WTC11 (cell line): Measurements from ENCODE around the gene CELF4. TPM values are rescaled to one million over a fixed set of nuclear protein-coding genes. Genes with fewer than 3 reads are reported as not detected.

ENCODE experiments used
- ATAC-seq: fragments of 200-7000 bp; cut with Tn5 transposase; 2 replicates; pipeline ENCODE4 v1.10.0; 2021; ENCODE audit warnings: mild to moderate bottlenecking, moderate library complexity
- CTCF ChIA-PET: fragments of 300-600 bp; sonication (Branson Sonifier 250); formaldehyde crosslinking; loops from one replicate; lab custom pipeline; 2021; ENCODE audit warnings: antibody characterized with exemption; lab: Charles Lee
- POLR2A ChIA-PET: fragments of 350-600 bp; sonication (Branson Sonifier 250); formaldehyde crosslinking; loops from one replicate; lab custom pipeline; 2021; ENCODE audit warnings: antibody characterized with exemption; lab: Charles Lee
- DNase-seq: peaks from one replicate; pipeline ENCODE4 v3.0.0; 2021; ENCODE audit warnings: low spot score
- H3K27ac Mint-ChIP-seq: 2 replicates; pipeline ENCODE4 v1.8.0; 2021; ENCODE audit warnings: mixed read lengths
- H3K27me3 Mint-ChIP-seq: 2 replicates; pipeline ENCODE4 v1.8.0; 2021; ENCODE audit warnings: low read depth, mild to moderate bottlenecking, moderate library complexity, mixed read lengths
- H3K36me3 Mint-ChIP-seq: 2 replicates; pipeline ENCODE4 v1.8.0; 2021; ENCODE audit warnings: mixed read lengths
- H3K4me1 Mint-ChIP-seq: 2 replicates; pipeline ENCODE4 v1.8.0; 2022; ENCODE audit warnings: mixed read lengths
- H3K4me3 Mint-ChIP-seq: 2 replicates; pipeline ENCODE4 v1.8.0; 2021; ENCODE audit warnings: mild to moderate bottlenecking, moderate library complexity, mixed read lengths
- H3K9me3 Mint-ChIP-seq: 2 replicates; pipeline ENCODE4 v1.8.0; 2021; ENCODE audit warnings: mixed read lengths
- ATF1 ChIP-seq: sonication (generic); formaldehyde crosslinking; IDR thresholded peaks from 2 replicates; pipeline ENCODE4 v1.8.1; 2023; ENCODE audit warnings: mild to moderate bottlenecking, moderate library complexity, missing genetic modification reagents
- CDX4 ChIP-seq: fragments of 250-450 bp; sonication (Bioruptor Pico); IDR thresholded peaks from 2 replicates; pipeline ENCODE4 v1.9.0; 2021; ENCODE audit warnings: moderate library complexity, mild to moderate bottlenecking, inconsistent platforms, borderline replicate concordance
- CREB1 ChIP-seq: sonication (generic); formaldehyde crosslinking; IDR thresholded peaks from 2 replicates; pipeline ENCODE4 v1.8.0; 2023; ENCODE audit warnings: mild to moderate bottlenecking, missing genetic modification reagents
- ESRRA ChIP-seq: sonication (generic); formaldehyde crosslinking; IDR thresholded peaks from 2 replicates; pipeline ENCODE4 v1.8.1; 2022; ENCODE audit warnings: mild to moderate bottlenecking, missing genetic modification reagents, borderline replicate concordance
- FOXK1 ChIP-seq: sonication (generic); formaldehyde crosslinking; IDR thresholded peaks from 2 replicates; pipeline ENCODE4 v1.8.0; 2022; ENCODE audit warnings: mild to moderate bottlenecking, moderate library complexity, missing genetic modification reagents
- FOXP4 ChIP-seq: sonication (generic); formaldehyde crosslinking; IDR thresholded peaks from 2 replicates; pipeline ENCODE4 v1.8.0; 2022; ENCODE audit warnings: mild to moderate bottlenecking, missing genetic modification reagents
- ZNF219 ChIP-seq: sonication (generic); formaldehyde crosslinking; IDR thresholded peaks from 2 replicates; pipeline ENCODE4 v1.8.0; 2023; ENCODE audit warnings: missing genetic modification reagents, mild to moderate bottlenecking, borderline replicate concordance
- ZNF423 ChIP-seq: fragments of 250-450 bp; sonication (Bioruptor Pico); IDR thresholded peaks from 2 replicates; pipeline ENCODE4 v2.1.2; 2022; ENCODE audit warnings: mild to moderate bottlenecking, moderate library complexity
- ZNF425 ChIP-seq: fragments of 250-450 bp; sonication (Bioruptor Pico); conservative IDR thresholded peaks from 2 replicates; pipeline ENCODE4 v1.9.0; 2021; ENCODE audit warnings: mild to moderate bottlenecking
- total RNA-seq: library from RNA; stranded (reverse); gene quantifications from 3 replicates; pipeline ENCODE4 v1.2.3, GENCODE V29; 2021
- TF ChIP-seq, protein P1 (sequence below): sonication (generic); formaldehyde crosslinking; IDR thresholded peaks from 2 replicates; pipeline ENCODE4 v1.8.1; 2023; ENCODE audit warnings: mild to moderate bottlenecking, moderate library complexity, missing genetic modification reagents
- TF ChIP-seq, protein P2 (sequence below): fragments of 200-600 bp; IDR thresholded peaks from 2 replicates; pipeline ENCODE4 v1.8.0; 2022; ENCODE audit warnings: antibody characterized with exemption
- TF ChIP-seq, protein P3 (sequence below): sonication (generic); formaldehyde crosslinking; IDR thresholded peaks from 2 replicates; pipeline ENCODE4 v1.8.1; 2023; ENCODE audit warnings: mild to moderate bottlenecking, missing genetic modification reagents, moderate library complexity
- TF ChIP-seq, protein P4 (sequence below): sonication (generic); formaldehyde crosslinking; IDR thresholded peaks from 2 replicates; pipeline ENCODE4 v1.8.1; 2022; ENCODE audit warnings: mild to moderate bottlenecking, missing genetic modification reagents, moderate library complexity, borderline replicate concordance
- TF ChIP-seq, protein P5 (sequence below): sonication (generic); formaldehyde crosslinking; IDR thresholded peaks from 2 replicates; pipeline ENCODE4 v1.8.1; 2022; ENCODE audit warnings: missing genetic modification reagents, borderline replicate concordance
- TF ChIP-seq, protein P6 (sequence below): sonication (generic); formaldehyde crosslinking; IDR thresholded peaks from 2 replicates; pipeline ENCODE4 v1.8.1; 2023; ENCODE audit warnings: mild to moderate bottlenecking, missing genetic modification reagents

Gene CELF4
- total RNA-seq, 1 experiment from 2014 or later = 2.9 TPM

DNA sequence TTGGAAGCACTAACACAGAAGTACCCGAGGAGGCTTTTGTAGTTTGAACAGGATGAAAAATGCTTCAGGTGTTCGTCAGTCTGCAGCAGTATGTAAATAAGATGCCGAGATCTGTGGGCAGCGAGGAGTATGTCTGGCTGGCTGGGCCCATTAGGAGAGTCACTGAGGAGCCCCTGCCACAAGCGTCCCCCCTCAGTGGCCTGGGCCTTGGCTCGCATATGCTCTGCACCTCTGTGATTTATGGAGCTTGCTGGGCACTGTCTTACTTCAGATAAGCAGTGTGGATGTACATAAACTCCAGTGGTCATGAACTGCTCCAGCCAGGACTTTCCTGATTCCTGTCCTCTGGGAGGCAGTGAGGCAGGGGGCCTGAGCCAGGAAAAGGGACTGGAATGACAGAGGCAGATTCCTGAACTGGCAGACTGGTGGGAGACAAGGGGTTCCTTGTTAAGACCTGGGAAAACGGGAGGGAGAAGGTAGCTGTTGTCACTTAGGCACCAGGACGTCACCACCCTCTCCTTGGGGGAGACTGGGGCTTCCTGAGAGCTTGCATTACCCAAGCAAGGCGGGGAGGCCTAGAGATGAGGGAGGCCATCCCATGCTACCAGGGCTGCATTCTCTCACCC is 46.0 kb downstream of the CELF4 start (continued):
- TF ChIP-seq, protein P1, sequence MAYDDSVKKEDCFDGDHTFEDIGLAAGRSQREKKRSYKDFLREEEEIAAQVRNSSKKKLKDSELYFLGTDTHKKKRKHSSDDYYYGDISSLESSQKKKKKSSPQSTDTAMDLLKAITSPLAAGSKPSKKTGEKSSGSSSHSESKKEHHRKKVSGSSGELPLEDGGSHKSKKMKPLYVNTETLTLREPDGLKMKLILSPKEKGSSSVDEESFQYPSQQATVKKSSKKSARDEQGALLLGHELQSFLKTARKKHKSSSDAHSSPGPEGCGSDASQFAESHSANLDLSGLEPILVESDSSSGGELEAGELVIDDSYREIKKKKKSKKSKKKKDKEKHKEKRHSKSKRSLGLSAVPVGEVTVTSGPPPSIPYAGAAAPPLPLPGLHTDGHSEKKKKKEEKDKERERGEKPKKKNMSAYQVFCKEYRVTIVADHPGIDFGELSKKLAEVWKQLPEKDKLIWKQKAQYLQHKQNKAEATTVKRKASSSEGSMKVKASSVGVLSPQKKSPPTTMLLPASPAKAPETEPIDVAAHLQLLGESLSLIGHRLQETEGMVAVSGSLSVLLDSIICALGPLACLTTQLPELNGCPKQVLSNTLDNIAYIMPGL (CRISPR knock-in tag) = no peak
- TF ChIP-seq CDX4 (CRISPR knock-in tag) = no peak
- no peak for TF ChIP-seq FOXK1 (CRISPR knock-in tag)
- TF ChIP-seq FOXP4 (CRISPR knock-in tag) = no peak

GRCh38 chr18:37516361-37516853 is 49.2 kb downstream of the CELF4 start:
- H3K27ac Mint-ChIP-seq = no peak overlapping the region
- no peak overlapping the region for H3K4me3 Mint-ChIP-seq
- CTCF ChIA-PET = interaction anchor here (1.0 to 1.9 kb wide), 3 partner anchors 17 to 41 kb away, joined by 3 to 6 read pairs (median 4); no protein-coding TSS in a partner anchor
- ATAC-seq = no peak
- peaks cover 9% of the 10 kb centered on the region; the same call in 1 of the 2 replicates for H3K4me1 Mint-ChIP-seq
- peaks cover 35% of the 10 kb centered on the region for H3K27me3 Mint-ChIP-seq
- H3K9me3 Mint-ChIP-seq = peaks cover 6% of the 10 kb centered on the region; the same call in 1 of the 2 replicates
- DNase-seq = no peak
- no peaks in the 10 kb centered on the region for H3K36me3 Mint-ChIP-seq
- POLR2A ChIA-PET = no interaction called here
- TF ChIP-seq FOXP4 (CRISPR knock-in tag) = no peak
- TF ChIP-seq, protein P2, sequence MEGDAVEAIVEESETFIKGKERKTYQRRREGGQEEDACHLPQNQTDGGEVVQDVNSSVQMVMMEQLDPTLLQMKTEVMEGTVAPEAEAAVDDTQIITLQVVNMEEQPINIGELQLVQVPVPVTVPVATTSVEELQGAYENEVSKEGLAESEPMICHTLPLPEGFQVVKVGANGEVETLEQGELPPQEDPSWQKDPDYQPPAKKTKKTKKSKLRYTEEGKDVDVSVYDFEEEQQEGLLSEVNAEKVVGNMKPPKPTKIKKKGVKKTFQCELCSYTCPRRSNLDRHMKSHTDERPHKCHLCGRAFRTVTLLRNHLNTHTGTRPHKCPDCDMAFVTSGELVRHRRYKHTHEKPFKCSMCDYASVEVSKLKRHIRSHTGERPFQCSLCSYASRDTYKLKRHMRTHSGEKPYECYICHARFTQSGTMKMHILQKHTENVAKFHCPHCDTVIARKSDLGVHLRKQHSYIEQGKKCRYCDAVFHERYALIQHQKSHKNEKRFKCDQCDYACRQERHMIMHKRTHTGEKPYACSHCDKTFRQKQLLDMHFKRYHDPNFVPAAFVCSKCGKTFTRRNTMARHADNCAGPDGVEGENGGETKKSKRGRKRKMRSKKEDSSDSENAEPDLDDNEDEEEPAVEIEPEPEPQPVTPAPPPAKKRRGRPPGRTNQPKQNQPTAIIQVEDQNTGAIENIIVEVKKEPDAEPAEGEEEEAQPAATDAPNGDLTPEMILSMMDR = no peak
- TF ChIP-seq, protein P3, sequence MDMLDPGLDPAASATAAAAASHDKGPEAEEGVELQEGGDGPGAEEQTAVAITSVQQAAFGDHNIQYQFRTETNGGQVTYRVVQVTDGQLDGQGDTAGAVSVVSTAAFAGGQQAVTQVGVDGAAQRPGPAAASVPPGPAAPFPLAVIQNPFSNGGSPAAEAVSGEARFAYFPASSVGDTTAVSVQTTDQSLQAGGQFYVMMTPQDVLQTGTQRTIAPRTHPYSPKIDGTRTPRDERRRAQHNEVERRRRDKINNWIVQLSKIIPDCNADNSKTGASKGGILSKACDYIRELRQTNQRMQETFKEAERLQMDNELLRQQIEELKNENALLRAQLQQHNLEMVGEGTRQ (CRISPR knock-in tag) = no peak
- TF ChIP-seq ATF1 (CRISPR knock-in tag) = no peak
- no peak for TF ChIP-seq CREB1 (CRISPR knock-in tag)
- TF ChIP-seq, protein P4, sequence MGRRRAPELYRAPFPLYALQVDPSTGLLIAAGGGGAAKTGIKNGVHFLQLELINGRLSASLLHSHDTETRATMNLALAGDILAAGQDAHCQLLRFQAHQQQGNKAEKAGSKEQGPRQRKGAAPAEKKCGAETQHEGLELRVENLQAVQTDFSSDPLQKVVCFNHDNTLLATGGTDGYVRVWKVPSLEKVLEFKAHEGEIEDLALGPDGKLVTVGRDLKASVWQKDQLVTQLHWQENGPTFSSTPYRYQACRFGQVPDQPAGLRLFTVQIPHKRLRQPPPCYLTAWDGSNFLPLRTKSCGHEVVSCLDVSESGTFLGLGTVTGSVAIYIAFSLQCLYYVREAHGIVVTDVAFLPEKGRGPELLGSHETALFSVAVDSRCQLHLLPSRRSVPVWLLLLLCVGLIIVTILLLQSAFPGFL = no peak
- no peak for TF ChIP-seq ESRRA (CRISPR knock-in tag)
- no peak for TF ChIP-seq ZNF219 (CRISPR knock-in tag)
- no peak for TF ChIP-seq ZNF425
- TF ChIP-seq, protein P5, sequence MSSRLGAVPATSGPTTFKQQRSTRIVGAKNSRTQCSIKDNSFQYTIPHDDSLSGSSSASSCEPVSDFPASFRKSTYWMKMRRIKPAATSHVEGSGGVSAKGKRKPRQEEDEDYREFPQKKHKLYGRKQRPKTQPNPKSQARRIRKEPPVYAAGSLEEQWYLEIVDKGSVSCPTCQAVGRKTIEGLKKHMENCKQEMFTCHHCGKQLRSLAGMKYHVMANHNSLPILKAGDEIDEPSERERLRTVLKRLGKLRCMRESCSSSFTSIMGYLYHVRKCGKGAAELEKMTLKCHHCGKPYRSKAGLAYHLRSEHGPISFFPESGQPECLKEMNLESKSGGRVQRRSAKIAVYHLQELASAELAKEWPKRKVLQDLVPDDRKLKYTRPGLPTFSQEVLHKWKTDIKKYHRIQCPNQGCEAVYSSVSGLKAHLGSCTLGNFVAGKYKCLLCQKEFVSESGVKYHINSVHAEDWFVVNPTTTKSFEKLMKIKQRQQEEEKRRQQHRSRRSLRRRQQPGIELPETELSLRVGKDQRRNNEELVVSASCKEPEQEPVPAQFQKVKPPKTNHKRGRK = no peak
- TF ChIP-seq ZNF423 (CRISPR knock-in tag) = no peak
- TF ChIP-seq, protein P6, sequence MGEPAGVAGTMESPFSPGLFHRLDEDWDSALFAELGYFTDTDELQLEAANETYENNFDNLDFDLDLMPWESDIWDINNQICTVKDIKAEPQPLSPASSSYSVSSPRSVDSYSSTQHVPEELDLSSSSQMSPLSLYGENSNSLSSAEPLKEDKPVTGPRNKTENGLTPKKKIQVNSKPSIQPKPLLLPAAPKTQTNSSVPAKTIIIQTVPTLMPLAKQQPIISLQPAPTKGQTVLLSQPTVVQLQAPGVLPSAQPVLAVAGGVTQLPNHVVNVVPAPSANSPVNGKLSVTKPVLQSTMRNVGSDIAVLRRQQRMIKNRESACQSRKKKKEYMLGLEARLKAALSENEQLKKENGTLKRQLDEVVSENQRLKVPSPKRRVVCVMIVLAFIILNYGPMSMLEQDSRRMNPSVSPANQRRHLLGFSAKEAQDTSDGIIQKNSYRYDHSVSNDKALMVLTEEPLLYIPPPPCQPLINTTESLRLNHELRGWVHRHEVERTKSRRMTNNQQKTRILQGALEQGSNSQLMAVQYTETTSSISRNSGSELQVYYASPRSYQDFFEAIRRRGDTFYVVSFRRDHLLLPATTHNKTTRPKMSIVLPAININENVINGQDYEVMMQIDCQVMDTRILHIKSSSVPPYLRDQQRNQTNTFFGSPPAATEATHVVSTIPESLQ (CRISPR knock-in tag) = no peak
